Measurements from ENCODE around the gene FOLR3. TPM values are rescaled to one million over a fixed set of nuclear protein-coding genes. Genes with fewer than 3 reads are reported as not detected.
"Not testable (repeated sequence)": the region's sequence is repeated elsewhere in the genome, so short reads cannot be mapped to it uniquely, and the experiment has no call there.

FOLR3 gene
- polyA plus RNA-seq, 4 donors: 0.12 to 0.84 TPM; not detected in 2

- not testable (repeated sequence) for H3K4me3 ChIP-seq (ENCODE audit: low read depth in 1 of 3, low read length in 3 of 3); H3K27ac ChIP-seq (ENCODE audit: low read depth in 1 of 3, low read length in 2 of 3); H3K36me3 ChIP-seq (ENCODE audit: control insufficient read depth in 3 of 3, insufficient read depth in 2 of 3, low read depth in 1 of 3, low read length in 3 of 3); DNase-seq; H3K9me3 ChIP-seq (ENCODE audit: control insufficient read depth in 2 of 2, insufficient read depth in 1 of 2, low read depth in 1 of 2, low read length in 1 of 2); H3K27me3 ChIP-seq (ENCODE audit: control insufficient read depth in 3 of 3, insufficient read depth in 3 of 3, low read length in 3 of 3); FAIRE-seq; H3K4me1 ChIP-seq (ENCODE audit: control insufficient read depth in 3 of 3, insufficient read depth in 2 of 3, low read depth in 1 of 3, low read length in 2 of 3)
- WGBS, 3 donors: 42 to 83% methylated on average over 1 of the region's 1 CpG; no CpG with 5 or more reads in 1 of the 3 donors
Observed at GRCh38 chr11:72142086-72142485, 6.6 kb downstream of the FOLR3 start.

GRCh38 chr11:72142543-72142942 is 7.0 kb downstream of the FOLR3 start:
- not testable (repeated sequence) for H3K27me3 ChIP-seq (ENCODE audit: control insufficient read depth in 3 of 3, insufficient read depth in 3 of 3, low read length in 3 of 3); H3K27ac ChIP-seq (ENCODE audit: low read depth in 1 of 3, low read length in 2 of 3); H3K4me1 ChIP-seq (ENCODE audit: control insufficient read depth in 3 of 3, insufficient read depth in 2 of 3, low read depth in 1 of 3, low read length in 2 of 3); H3K4me3 ChIP-seq (ENCODE audit: low read depth in 1 of 3, low read length in 3 of 3); DNase-seq; FAIRE-seq; H3K36me3 ChIP-seq (ENCODE audit: control insufficient read depth in 3 of 3, insufficient read depth in 2 of 3, low read depth in 1 of 3, low read length in 3 of 3); H3K9me3 ChIP-seq (ENCODE audit: control insufficient read depth in 2 of 2, insufficient read depth in 1 of 2, low read depth in 1 of 2, low read length in 1 of 2)
- WGBS, 3 donors: 40 to 73% (median 50%) methylated on average over 1 of the region's 1 CpG

- FAIRE-seq (no peak), DNase-seq (peak in 1 of 2 donors; percentile 32)
- WGBS, 3 donors: 30 to 72% (median 58%) methylated on average over 4 of the region's 4 CpGs
- H3K27me3 ChIP-seq (ENCODE audit: control insufficient read depth in 3 of 3, insufficient read depth in 3 of 3, low read length in 3 of 3): no peaks in the 10 kb centered on the region
- H3K4me3 ChIP-seq (ENCODE audit: low read depth in 1 of 3, low read length in 3 of 3): no peak overlapping the region
- no peaks in the 10 kb centered on the region for H3K36me3 ChIP-seq (ENCODE audit: control insufficient read depth in 3 of 3, insufficient read depth in 2 of 3, low read depth in 1 of 3, low read length in 3 of 3)
- no peak overlapping the region for H3K27ac ChIP-seq (ENCODE audit: low read depth in 1 of 3, low read length in 2 of 3)
- H3K4me1 ChIP-seq (ENCODE audit: control insufficient read depth in 3 of 3, insufficient read depth in 2 of 3, low read depth in 1 of 3, low read length in 2 of 3): no peaks in the 10 kb centered on the region
- H3K9me3 ChIP-seq (ENCODE audit: control insufficient read depth in 2 of 2, insufficient read depth in 1 of 2, low read depth in 1 of 2, low read length in 1 of 2): no peaks in the 10 kb centered on the region
Observed at GRCh38 chr11:72144807-72145565, 9.5 kb downstream of the FOLR3 start.

- H3K27me3 ChIP-seq (ENCODE audit: control insufficient read depth in 3 of 3, insufficient read depth in 3 of 3, low read length in 3 of 3): no peaks in the 10 kb centered on the region
- no peaks in the 10 kb centered on the region for H3K9me3 ChIP-seq (ENCODE audit: control insufficient read depth in 2 of 2, insufficient read depth in 1 of 2, low read depth in 1 of 2, low read length in 1 of 2)
- no peak overlapping the region for H3K27ac ChIP-seq (ENCODE audit: low read depth in 1 of 3, low read length in 2 of 3)
- FAIRE-seq (no peak), DNase-seq (no peak)
- no peak overlapping the region for H3K4me3 ChIP-seq (ENCODE audit: low read depth in 1 of 3, low read length in 3 of 3)
- 32 to 44% (median 40%) methylated on average over 2 of the region's 2 CpGs for WGBS, 3 donors
- H3K4me1 ChIP-seq (ENCODE audit: control insufficient read depth in 3 of 3, insufficient read depth in 2 of 3, low read depth in 1 of 3, low read length in 2 of 3): no peaks in the 10 kb centered on the region
- H3K36me3 ChIP-seq (ENCODE audit: control insufficient read depth in 3 of 3, insufficient read depth in 2 of 3, low read depth in 1 of 3, low read length in 3 of 3): no peaks in the 10 kb centered on the region
Observed at GRCh38 chr11:72146625-72147024, 11.1 kb downstream of the FOLR3 start.

GRCh38 chr11:72150882-72151281 is 15.4 kb downstream of the FOLR3 start:
- H3K4me1 ChIP-seq (ENCODE audit: control insufficient read depth in 3 of 3, insufficient read depth in 2 of 3, low read depth in 1 of 3, low read length in 2 of 3): no peaks in the 10 kb centered on the region
- FAIRE-seq (no peak), DNase-seq (no peak)

GRCh38 chr11:72153874-72154273 is 18.3 kb downstream of the FOLR3 start:
- not testable (repeated sequence) for FAIRE-seq; H3K27ac ChIP-seq (ENCODE audit: low read depth in 1 of 3, low read length in 2 of 3); H3K36me3 ChIP-seq (ENCODE audit: control insufficient read depth in 3 of 3, insufficient read depth in 2 of 3, low read depth in 1 of 3, low read length in 3 of 3); H3K9me3 ChIP-seq (ENCODE audit: control insufficient read depth in 2 of 2, insufficient read depth in 1 of 2, low read depth in 1 of 2, low read length in 1 of 2); H3K4me1 ChIP-seq (ENCODE audit: control insufficient read depth in 3 of 3, insufficient read depth in 2 of 3, low read depth in 1 of 3, low read length in 2 of 3); DNase-seq; H3K4me3 ChIP-seq (ENCODE audit: low read depth in 1 of 3, low read length in 3 of 3); H3K27me3 ChIP-seq (ENCODE audit: control insufficient read depth in 3 of 3, insufficient read depth in 3 of 3, low read length in 3 of 3)
- 83 to 89% (median 86%) methylated on average over 6 of the region's 6 CpGs for WGBS, 3 donors

More at GRCh38 chr11:72150882-72151281, 15.4 kb downstream of the FOLR3 start:
- no peak overlapping the region for H3K4me3 ChIP-seq (ENCODE audit: low read depth in 1 of 3, low read length in 3 of 3)
- no peak overlapping the region for H3K27ac ChIP-seq (ENCODE audit: low read depth in 1 of 3, low read length in 2 of 3)
- 55 to 73% (median 57%) methylated on average over 4 of the region's 4 CpGs for WGBS, 3 donors
- no peaks in the 10 kb centered on the region for H3K9me3 ChIP-seq (ENCODE audit: control insufficient read depth in 2 of 2, insufficient read depth in 1 of 2, low read depth in 1 of 2, low read length in 1 of 2)
- H3K27me3 ChIP-seq (ENCODE audit: control insufficient read depth in 3 of 3, insufficient read depth in 3 of 3, low read length in 3 of 3): peaks cover 0 to 3% (median 0%) of the 10 kb centered on the region in 3 donors
- H3K36me3 ChIP-seq (ENCODE audit: control insufficient read depth in 3 of 3, insufficient read depth in 2 of 3, low read depth in 1 of 3, low read length in 3 of 3): no peaks in the 10 kb centered on the region

- no peak for FAIRE-seq
- Histone ChIP-seq H3K27me3 (ENCODE audit: control insufficient read depth in 3 of 3, insufficient read depth in 3 of 3, low read length in 3 of 3) (peaks cover 0 to 3% (median 0%) of the 10 kb centered on the region in 3 donors), H3K27ac (ENCODE audit: low read depth in 1 of 3, low read length in 2 of 3) (no peak overlapping the region), H3K36me3 (ENCODE audit: control insufficient read depth in 3 of 3, insufficient read depth in 2 of 3, low read depth in 1 of 3, low read length in 3 of 3) (no peaks in the 10 kb centered on the region), H3K9me3 (ENCODE audit: control insufficient read depth in 2 of 2, insufficient read depth in 1 of 2, low read depth in 1 of 2, low read length in 1 of 2) (no peaks in the 10 kb centered on the region), H3K4me3 (ENCODE audit: low read depth in 1 of 3, low read length in 3 of 3) (no peak overlapping the region), H3K4me1 (ENCODE audit: control insufficient read depth in 3 of 3, insufficient read depth in 2 of 3, low read depth in 1 of 3, low read length in 2 of 3) (no peaks in the 10 kb centered on the region)
- 81 to 88% (median 86%) methylated on average over 3 of the region's 3 CpGs for WGBS, 3 donors
- no peak for DNase-seq
Observed at GRCh38 chr11:72154816-72155215, 19.3 kb downstream of the FOLR3 start.

DNA sequence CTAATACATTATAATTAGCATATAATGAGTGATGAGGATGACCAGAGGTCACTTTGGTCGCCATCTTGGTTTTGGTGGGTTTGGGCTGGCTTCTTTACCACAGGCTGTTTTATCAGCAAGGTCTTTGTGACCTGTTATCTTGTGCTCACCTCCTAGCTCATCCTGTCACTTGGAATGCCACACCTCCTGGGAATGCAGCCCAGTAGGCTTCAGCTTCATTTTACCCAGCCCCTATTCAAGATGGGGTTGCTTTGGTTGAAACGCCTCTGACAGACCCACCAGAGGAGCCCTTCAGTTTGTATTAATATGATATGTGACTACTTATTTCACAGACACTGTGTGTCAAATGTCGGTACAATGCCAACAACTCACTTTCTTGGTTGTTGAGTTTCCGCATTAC is 20.2 kb downstream of the FOLR3 start:
- H3K4me3 ChIP-seq (ENCODE audit: low read depth in 1 of 3, low read length in 3 of 3): no peak overlapping the region
- 82 to 86% (median 83%) methylated on average over 4 of the region's 4 CpGs for WGBS, 3 donors
- no peak overlapping the region for H3K27ac ChIP-seq (ENCODE audit: low read depth in 1 of 3, low read length in 2 of 3)
- DNase-seq: no peak
- H3K27me3 ChIP-seq (ENCODE audit: control insufficient read depth in 3 of 3, insufficient read depth in 3 of 3, low read length in 3 of 3): peaks cover 0 to 3% (median 0%) of the 10 kb centered on the region in 3 donors
- H3K9me3 ChIP-seq (ENCODE audit: control insufficient read depth in 2 of 2, insufficient read depth in 1 of 2, low read depth in 1 of 2, low read length in 1 of 2): no peaks in the 10 kb centered on the region
- no peak for FAIRE-seq
- no peaks in the 10 kb centered on the region for H3K4me1 ChIP-seq (ENCODE audit: control insufficient read depth in 3 of 3, insufficient read depth in 2 of 3, low read depth in 1 of 3, low read length in 2 of 3)
- H3K36me3 ChIP-seq (ENCODE audit: control insufficient read depth in 3 of 3, insufficient read depth in 2 of 3, low read depth in 1 of 3, low read length in 3 of 3): no peaks in the 10 kb centered on the region

DNA sequence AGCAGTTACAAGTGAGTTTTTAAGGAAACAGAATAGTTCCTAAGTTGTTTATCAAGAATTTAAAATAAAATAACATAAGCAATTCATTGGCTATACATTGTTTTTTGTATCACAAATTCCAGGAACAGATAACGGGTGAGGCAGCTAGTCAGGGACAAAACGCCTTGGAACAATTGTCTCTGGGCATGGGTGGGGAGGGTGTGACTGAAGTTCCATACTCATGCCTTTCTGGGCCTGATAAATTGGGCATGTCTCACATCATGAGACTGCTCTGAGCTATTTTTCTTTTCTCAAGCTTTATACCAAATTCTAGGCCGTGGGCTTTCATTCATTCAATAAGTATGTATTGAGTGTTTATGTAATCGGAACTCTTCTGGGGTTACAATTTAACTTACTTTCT is 21.6 kb downstream of the FOLR3 start:
- Histone ChIP-seq H3K27me3 (ENCODE audit: control insufficient read depth in 3 of 3, insufficient read depth in 3 of 3, low read length in 3 of 3) (peaks cover 0 to 3% (median 0%) of the 10 kb centered on the region in 3 donors), H3K9me3 (ENCODE audit: control insufficient read depth in 2 of 2, insufficient read depth in 1 of 2, low read depth in 1 of 2, low read length in 1 of 2) (no peaks in the 10 kb centered on the region), H3K4me3 (ENCODE audit: low read depth in 1 of 3, low read length in 3 of 3) (no peak overlapping the region), H3K4me1 (ENCODE audit: control insufficient read depth in 3 of 3, insufficient read depth in 2 of 3, low read depth in 1 of 3, low read length in 2 of 3) (no peaks in the 10 kb centered on the region), H3K36me3 (ENCODE audit: control insufficient read depth in 3 of 3, insufficient read depth in 2 of 3, low read depth in 1 of 3, low read length in 3 of 3) (no peaks in the 10 kb centered on the region), H3K27ac (ENCODE audit: low read depth in 1 of 3, low read length in 2 of 3) (no peak overlapping the region)
- FAIRE-seq: no peak
- 62 to 79% (median 74%) methylated on average over 4 of the region's 4 CpGs for WGBS, 3 donors
- no peak for DNase-seq

Data from small intestine (tissue), 7 donors.